ENCODE data around the gene SPATA12.
"Not testable (repeated sequence)": the region's sequence is repeated elsewhere in the genome, so short reads cannot be mapped to it uniquely, and the experiment has no call there.

The SPATA12 gene

DNA sequence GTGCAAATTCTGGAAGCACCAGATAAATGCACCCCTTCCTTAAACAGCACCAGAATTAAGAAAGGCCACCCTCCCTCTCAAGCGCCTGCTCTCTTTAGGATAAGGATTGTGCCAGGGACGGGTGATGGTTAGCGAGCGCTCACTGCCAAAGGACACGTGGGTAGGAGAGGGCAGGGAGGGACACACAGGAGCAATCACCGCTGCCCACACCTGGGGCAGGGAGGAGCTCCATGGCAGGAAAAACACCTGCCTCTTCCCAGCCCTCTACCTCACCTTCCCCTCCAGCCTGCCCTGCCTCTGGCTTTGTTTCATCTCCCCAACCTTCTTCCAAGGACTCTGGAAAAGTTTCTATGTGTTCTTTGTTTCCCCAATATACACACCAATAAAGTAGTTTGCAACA lies 7.3 kb upstream of the SPATA12 start:
- DNase-seq, result no peak

GRCh38 chr3:57057351-57057750 lies 3.1 kb upstream of the SPATA12 start:
- no peak for DNase-seq

GRCh38 chr3:57059411-57059810 lies 1.1 kb upstream of the SPATA12 start:
- DNase-seq, result no peak

- no peak for DNase-seq
Observed at GRCh38 chr3:57061556-57061955, 1.1 kb downstream of the SPATA12 start.

DNA sequence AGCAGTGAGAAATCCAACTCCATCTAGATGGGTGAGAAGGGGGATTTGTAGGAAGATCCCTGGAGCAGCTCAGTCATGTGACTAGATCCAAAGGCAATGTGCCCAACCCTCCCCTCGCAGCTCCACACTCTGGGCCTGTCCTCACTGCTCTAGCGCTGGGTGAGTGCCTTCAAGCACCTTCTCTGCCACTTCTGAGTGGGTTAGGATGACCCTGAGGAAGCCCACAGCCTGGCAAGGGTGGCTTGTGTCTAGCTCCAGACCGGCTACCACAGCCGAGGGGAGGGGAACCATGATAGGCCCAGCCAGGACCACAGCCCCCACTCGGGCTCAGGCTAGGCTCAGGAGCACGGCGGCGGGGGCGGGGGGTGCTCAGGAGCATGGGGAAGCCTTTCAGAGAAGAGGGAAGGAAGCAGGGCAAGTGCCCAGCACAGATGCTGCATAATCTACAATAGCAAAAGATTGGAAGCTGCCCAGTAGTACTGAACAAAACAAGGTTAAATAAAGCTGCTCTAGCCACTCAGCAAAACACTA lies 1.7 kb downstream of the SPATA12 start:
- DNase-seq, result no peak

DNA sequence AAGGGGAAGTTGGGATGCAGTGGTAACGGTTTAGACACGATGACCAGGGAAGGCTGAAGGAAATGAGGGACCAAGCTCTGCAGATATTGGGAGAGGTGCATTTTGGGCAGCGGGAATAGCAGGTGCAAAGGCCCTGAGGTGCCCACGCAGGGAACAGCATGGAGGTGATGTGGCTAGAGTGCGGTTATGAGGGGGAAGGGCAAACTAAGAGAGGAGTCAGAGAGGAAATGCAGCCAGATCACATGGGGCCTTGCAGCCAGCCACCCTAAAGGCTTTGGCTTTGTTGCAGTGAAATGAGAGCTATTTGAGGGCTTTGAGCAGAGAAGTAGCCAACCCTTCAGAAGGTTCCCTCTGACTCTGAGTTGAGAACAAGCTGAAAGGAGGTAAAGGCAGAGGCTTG lies 2.6 kb downstream of the SPATA12 start:
- DNase-seq, result no peak

- no peak for DNase-seq
Observed at GRCh38 chr3:57064001-57064400, 3.5 kb downstream of the SPATA12 start.

DNA sequence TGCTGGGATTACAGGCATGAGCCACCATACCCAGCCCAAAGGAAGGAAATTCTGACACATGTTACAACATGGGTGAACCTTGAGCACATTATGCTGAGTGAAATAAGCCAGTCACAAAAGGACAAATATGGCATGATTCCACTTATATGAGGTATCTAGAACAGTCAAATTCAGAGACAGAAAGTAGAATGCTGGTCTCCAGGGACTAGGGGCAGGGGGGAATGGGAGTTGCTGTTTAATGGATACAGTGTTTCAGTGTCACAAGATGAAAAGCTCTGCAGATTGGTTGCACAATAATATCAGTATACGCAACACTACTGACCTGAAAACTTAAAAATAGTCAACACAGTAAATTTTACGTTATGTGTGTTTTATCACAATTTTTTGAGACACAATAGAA lies 4.1 kb downstream of the SPATA12 start:
- no peak for DNase-seq

GRCh38 chr3:57065588-57065987 lies 5.1 kb downstream of the SPATA12 start:
- no peak for DNase-seq

DNA sequence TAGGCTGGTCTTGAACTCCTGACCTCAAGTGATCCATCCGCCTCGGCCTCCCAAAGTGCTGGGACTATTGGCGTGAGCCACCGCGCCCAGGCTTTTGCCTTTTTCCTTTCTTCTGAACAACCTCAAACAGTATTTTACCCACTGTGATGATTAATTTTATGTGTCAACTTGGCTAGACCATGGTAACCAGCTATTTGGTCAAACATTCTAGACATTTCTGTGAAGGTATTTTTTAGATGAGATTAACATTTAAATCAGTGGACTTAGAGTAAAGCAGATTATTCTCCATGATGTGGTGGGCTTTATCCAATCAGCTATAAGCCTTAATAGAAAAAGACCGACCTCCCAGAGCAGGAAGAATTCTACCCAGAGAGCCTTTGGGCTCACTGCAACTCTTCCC lies 6.0 kb downstream of the SPATA12 start:
- DNase-seq, result no peak

DNA sequence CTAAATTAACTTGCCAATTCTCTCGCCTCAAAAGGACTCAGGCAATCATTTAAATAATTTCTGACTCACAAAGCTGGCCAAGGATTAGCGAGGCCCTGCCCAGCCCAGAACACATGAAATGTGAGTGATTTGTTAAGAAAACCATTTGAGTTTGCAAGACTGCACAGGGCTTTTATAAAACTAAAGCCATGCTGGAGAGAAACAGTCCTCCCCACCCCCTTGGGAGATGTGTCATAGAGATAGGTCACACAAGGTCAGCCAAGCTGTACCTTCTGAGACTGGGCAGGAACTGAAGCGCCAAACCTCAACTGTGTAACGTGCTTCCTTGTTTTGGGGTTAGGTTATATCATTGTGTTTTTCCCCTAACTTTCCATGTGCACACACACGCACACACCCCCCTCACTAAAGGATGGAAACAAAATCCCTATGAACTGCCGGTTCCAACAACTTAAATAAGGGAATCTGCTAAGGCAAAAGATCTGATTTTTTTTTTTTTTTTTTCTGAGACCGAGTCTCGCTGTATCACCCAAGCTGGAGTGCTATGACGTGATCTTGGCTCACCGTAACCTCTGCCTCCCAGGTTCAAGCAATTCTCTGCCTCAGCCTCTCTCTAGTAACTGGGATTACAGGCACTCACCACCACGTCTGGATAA lies 8.1 kb downstream of the SPATA12 start:
- DNase-seq, result no peak

DNA sequence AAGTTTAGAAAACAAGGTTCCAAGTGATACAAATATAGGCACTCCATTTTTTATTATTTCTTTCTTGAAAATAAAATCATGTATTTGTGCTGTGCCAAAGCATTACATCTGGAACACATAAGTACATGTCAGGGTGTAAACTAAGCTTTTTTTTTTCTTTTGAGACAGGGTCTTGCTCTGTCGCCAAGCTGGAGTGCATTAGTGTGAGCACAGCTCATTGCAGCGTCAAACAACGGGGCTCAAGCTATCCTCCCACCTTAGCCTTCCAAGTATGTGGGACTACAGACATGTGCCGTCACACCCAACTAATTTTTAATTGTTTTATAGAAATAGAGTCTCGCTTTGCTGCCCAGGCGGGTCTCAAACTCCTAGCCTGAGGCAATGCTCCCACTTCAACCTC lies 9.0 kb downstream of the SPATA12 start:
- no peak for DNase-seq

- DNase-seq, result no peak
Observed at GRCh38 chr3:57073628-57074027, 13.2 kb downstream of the SPATA12 start.

DNA sequence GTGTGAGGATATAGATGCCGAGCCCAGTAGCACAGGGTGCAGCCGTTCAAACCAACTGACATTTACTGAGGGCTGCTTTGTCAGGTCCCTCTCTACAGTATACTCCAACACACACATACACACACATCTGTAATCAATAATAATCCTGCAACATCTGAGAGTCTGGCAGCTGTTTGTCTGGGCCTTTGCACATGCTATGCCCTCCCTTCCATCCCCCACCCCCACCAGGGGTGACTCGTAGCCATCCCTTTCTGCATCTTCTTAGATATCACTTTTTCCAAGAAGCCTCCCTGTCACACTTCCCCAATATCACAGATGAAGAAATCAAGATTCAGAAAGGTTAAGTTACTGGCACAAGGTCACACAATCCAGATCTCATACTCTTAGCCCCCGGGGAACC lies 13.7 kb downstream of the SPATA12 start:
- DNase-seq, result no peak

DNA sequence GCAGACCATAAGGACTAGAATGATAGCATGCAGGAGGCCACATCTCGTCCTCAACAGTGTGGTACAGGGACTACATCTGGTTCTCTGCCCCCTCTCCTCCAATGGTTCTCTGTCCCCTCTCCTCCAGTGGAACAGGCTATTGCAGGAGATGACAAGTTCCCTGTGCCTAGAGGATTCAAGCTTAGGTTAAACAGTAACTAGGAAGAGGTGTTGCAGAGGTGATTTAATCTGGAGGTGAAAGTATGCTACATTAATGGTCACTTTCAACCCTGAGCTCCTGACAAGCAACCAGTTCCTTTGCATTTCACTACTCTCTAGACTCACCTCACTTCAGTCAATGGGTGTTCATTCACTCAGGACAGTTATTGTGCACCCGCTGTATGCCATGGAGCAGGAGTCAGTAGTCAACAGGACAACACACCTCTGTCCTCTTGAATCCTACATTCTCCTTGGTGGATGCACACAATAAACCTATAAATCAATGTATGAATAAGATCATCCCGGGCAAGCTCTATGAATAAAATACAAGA lies 16.0 kb downstream of the SPATA12 start:
- no peak for DNase-seq

- no peak for DNase-seq
Observed at GRCh38 chr3:57077630-57078343, 17.3 kb downstream of the SPATA12 start.

GRCh38 chr3:57078344-57078634 lies 17.8 kb downstream of the SPATA12 start:
- DNase-seq, result peak; percentile 14

- DNase-seq, result peak; percentile 3
Observed at GRCh38 chr3:57078635-57079473, 18.4 kb downstream of the SPATA12 start.

GRCh38 chr3:57079474-57079831 lies 19.0 kb downstream of the SPATA12 start:
- no peak for DNase-seq

DNA sequence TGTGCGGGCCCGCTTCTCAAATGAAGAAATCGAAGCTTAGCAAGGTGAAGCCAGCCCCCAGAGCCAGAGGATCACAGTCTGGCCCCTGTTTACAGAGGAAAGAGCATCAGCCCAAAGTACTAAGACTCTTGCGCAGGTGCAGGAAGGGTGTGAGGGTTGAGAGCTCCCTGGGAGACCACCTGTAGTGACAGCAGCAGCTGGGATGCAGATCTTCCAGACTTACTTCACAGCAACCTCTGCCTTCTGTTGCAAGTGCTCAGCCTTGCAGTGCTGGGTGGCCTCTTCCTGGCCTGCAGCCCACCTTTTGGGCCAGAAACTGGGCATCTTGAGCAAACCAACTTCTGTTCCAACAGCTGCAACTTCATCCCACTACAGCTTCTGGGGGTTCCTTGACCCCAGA lies 19.7 kb downstream of the SPATA12 start:
- DNase-seq, result no peak

DNA sequence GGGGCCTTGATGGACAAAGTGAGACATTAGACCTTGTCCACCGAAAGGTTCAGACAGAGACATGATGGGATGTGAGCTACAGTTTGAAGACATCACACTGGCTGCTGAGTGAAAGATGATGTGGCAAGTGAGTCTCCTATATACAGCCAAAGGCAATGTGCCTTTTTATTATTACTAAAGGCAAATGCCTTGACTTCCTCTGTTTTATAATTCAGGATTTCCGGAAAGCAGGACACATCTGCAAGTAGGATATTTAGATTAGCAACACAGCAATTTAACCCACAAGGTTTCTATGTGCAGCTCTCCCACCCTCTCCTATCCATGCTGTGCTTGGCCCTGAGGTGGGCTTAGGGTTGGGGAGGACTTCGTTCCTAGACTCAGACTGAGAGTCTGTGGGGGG lies 20.7 kb downstream of the SPATA12 start:
- no peak for DNase-seq

- DNase-seq, result no peak
Observed at GRCh38 chr3:57082481-57082880, 22.0 kb downstream of the SPATA12 start.

GRCh38 chr3:57083266-57083995 lies 23.0 kb downstream of the SPATA12 start:
- DNase-seq, result not testable (repeated sequence)
